ENCODE measurements around the gene EBF3. TPM values are rescaled to one million over a fixed set of nuclear protein-coding genes. Genes with fewer than 3 reads are reported as not detected.

The EBF3 gene
- total RNA-seq, 1 experiment from 2014 or later = not detected

DNA sequence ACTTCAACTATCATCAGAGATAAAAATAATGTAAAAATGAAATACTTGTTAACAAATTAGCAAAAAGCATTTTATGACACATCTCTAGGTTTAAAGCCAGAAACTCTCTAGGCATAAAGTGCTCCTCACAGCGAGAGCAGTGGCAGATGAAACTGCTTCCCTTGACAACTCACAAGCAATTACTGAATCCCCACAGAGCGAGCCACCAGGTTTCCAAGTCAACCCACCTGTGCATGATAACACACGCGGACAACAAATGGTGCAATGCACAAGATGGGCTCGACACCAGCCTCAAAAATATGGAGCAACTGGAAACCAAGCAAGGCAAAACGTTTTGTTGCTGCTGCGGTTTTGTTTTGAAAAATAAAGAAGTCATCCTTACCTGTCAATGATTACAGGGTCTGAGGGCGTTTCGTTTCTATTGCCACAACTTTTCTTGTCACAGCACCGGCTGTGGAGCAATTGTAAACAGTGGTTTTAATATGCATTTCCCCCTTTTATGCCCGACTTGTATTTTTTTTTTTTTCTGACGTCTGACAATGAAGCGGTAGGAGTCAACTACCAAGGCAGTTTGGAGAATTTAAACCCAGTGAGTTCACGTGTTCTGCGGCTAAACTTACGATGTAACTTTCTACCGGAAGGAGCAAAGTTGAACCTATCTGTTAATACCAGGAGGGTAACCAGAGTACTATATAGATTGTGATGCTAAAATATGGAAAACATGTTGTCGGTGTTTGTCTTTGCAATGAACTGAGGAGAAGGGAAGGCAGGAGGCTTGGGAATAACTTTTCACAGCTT lies 7.0 kb downstream of the EBF3 start:
- H3K27me3 Mint-ChIP-seq (ENCODE audit: unreplicated experiment) = no peaks in the 10 kb centered on the region
- TF ChIP-seq, protein P1, sequence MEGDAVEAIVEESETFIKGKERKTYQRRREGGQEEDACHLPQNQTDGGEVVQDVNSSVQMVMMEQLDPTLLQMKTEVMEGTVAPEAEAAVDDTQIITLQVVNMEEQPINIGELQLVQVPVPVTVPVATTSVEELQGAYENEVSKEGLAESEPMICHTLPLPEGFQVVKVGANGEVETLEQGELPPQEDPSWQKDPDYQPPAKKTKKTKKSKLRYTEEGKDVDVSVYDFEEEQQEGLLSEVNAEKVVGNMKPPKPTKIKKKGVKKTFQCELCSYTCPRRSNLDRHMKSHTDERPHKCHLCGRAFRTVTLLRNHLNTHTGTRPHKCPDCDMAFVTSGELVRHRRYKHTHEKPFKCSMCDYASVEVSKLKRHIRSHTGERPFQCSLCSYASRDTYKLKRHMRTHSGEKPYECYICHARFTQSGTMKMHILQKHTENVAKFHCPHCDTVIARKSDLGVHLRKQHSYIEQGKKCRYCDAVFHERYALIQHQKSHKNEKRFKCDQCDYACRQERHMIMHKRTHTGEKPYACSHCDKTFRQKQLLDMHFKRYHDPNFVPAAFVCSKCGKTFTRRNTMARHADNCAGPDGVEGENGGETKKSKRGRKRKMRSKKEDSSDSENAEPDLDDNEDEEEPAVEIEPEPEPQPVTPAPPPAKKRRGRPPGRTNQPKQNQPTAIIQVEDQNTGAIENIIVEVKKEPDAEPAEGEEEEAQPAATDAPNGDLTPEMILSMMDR (IDR thresholded peaks at IDR 0.05; ENCODE audit: unreplicated experiment) = no peak
- CTCF ChIA-PET = no interaction called here
- no TSS peak for BruUV-seq (replicated peaks)
- peaks cover 3% of the 10 kb centered on the region for H3K9me3 Mint-ChIP-seq (ENCODE audit: low read depth, unreplicated experiment)
- no peak for DNase-seq
- no peak overlapping the region for H3K4me3 Mint-ChIP-seq (ENCODE audit: low read depth, unreplicated experiment)
- no peak overlapping the region for H3K27ac Mint-ChIP-seq (ENCODE audit: unreplicated experiment)
- H3K4me1 Mint-ChIP-seq (ENCODE audit: low read depth, unreplicated experiment) = no peaks in the 10 kb centered on the region
- intact Hi-C loops (cut with micrococcal nuclease; ENCODE audit: unreplicated experiment) = loop anchor here (10.0 kb wide), 1 partner anchor 158 kb away; the partner anchor contains the start of gene C10orf143
- H3K36me3 Mint-ChIP-seq (ENCODE audit: insufficient read depth, unreplicated experiment) = no peaks in the 10 kb centered on the region

DNA sequence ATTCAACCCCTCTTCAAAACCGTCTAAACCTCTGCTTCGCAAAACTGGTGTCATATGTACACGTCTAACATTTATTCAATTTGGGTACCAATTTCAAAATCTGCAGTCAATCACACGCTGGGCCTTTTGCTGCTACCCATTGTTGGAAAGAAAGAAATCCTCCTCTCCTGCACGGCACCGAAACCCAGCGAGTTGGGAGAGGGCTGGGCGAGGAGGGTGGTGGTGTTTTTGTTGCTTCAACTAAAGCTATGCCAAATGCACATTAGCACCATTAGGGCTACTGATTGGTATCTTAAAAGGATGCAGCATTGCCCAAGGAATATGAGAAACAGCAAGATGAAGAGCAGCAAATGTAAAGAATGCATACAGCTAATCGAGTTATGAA lies 7.8 kb downstream of the EBF3 start:
- CTCF ChIA-PET = no interaction called here
- TF ChIP-seq, protein P1 (IDR thresholded peaks at IDR 0.05; ENCODE audit: unreplicated experiment) = no peak
- Mint-ChIP-seq H3K4me1 (ENCODE audit: low read depth, unreplicated experiment) (no peaks in the 10 kb centered on the region), H3K27ac (ENCODE audit: unreplicated experiment) (no peak overlapping the region), H3K36me3 (ENCODE audit: insufficient read depth, unreplicated experiment) (no peaks in the 10 kb centered on the region), H3K4me3 (ENCODE audit: low read depth, unreplicated experiment) (no peak overlapping the region), H3K9me3 (ENCODE audit: low read depth, unreplicated experiment) (peaks cover 3% of the 10 kb centered on the region), H3K27me3 (ENCODE audit: unreplicated experiment) (no peaks in the 10 kb centered on the region)
- intact Hi-C loops (cut with micrococcal nuclease; ENCODE audit: unreplicated experiment) = loop anchor here (10.0 kb wide), 1 partner anchor 159 kb away; the partner anchor contains the start of gene C10orf143
- no TSS peak for BruUV-seq (replicated peaks)
- no peak for DNase-seq

GRCh38 chr10:129955601-129956285 lies 8.3 kb downstream of the EBF3 start:
- Mint-ChIP-seq H3K4me1 (ENCODE audit: low read depth, unreplicated experiment) (no peaks in the 10 kb centered on the region), H3K36me3 (ENCODE audit: insufficient read depth, unreplicated experiment) (no peaks in the 10 kb centered on the region), H3K27me3 (ENCODE audit: unreplicated experiment) (no peaks in the 10 kb centered on the region), H3K4me3 (ENCODE audit: low read depth, unreplicated experiment) (no peak overlapping the region), H3K9me3 (ENCODE audit: low read depth, unreplicated experiment) (peaks cover 3% of the 10 kb centered on the region), H3K27ac (ENCODE audit: unreplicated experiment) (no peak overlapping the region)
- CTCF ChIA-PET = no interaction called here
- DNase-seq = peak; percentile 8
- no TSS peak for BruUV-seq (replicated peaks)
- TF ChIP-seq, protein P1 (IDR thresholded peaks at IDR 0.05; ENCODE audit: unreplicated experiment) = no peak
- intact Hi-C loops (cut with micrococcal nuclease; ENCODE audit: unreplicated experiment) = loop anchor here (10.0 kb wide), 1 partner anchor 159 kb away; the partner anchor contains the start of gene C10orf143

- Mint-ChIP-seq H3K4me3 (ENCODE audit: low read depth, unreplicated experiment) (no peak overlapping the region), H3K27me3 (ENCODE audit: unreplicated experiment) (no peaks in the 10 kb centered on the region), H3K27ac (ENCODE audit: unreplicated experiment) (no peak overlapping the region), H3K9me3 (ENCODE audit: low read depth, unreplicated experiment) (peaks cover 3% of the 10 kb centered on the region), H3K36me3 (ENCODE audit: insufficient read depth, unreplicated experiment) (no peaks in the 10 kb centered on the region), H3K4me1 (ENCODE audit: low read depth, unreplicated experiment) (no peaks in the 10 kb centered on the region)
- intact Hi-C loops (cut with micrococcal nuclease; ENCODE audit: unreplicated experiment) = loop anchor here (10.0 kb wide), 1 partner anchor 160 kb away; the partner anchor contains the start of gene C10orf143
- CTCF ChIA-PET = no interaction called here
- TF ChIP-seq, protein P1 (IDR thresholded peaks at IDR 0.05; ENCODE audit: unreplicated experiment) = no peak
- no TSS peak for BruUV-seq (replicated peaks)
- DNase-seq = no peak
These were observed 9.4 kb downstream of the EBF3 start for GRCh38 chr10:129954492-129955315.

Data from Calu3 (cell line).